ENCODE measurements around the gene DAPK1.

GRCh38 chr9:87746186-87746585 lies 248.5 kb downstream of the DAPK1 start:
- TF ChIP-seq CTCF (IDR thresholded peaks at IDR 0.05), result no peak
- TF ChIP-seq POLR2A (IDR thresholded peaks at IDR 0.05), result no peak
